Astrocyte (in vitro differentiated cells and primary cell): ENCODE data around the gene WFDC12.

Experiments
- CTCF ChIP-seq: IDR thresholded peaks from 2 replicates; pipeline ENCODE4 v1.5.1; 2011; ENCODE audit warnings: low read depth, mild to moderate bottlenecking, inconsistent platforms, low read length, moderate library complexity; ENCODE audit not compliant: insufficient read depth
- EZH2 ChIP-seq: IDR thresholded peaks from 2 replicates; pipeline ENCODE4 v1.6.1; 2012; ENCODE audit warnings: mild to moderate bottlenecking, low read length, inconsistent platforms; ENCODE audit not compliant: insufficient read depth

- no peak for TF ChIP-seq CTCF
- no peak for TF ChIP-seq EZH2
Measured at GRCh38 chr20:45094864-45095574, 29.2 kb downstream of the WFDC12 start.
